ENCODE data around the gene CELF5.
"Not testable (repeated sequence)": the region's sequence is repeated elsewhere in the genome, so short reads cannot be mapped to it uniquely, and the experiment has no call there.

The CELF5 gene

DNA sequence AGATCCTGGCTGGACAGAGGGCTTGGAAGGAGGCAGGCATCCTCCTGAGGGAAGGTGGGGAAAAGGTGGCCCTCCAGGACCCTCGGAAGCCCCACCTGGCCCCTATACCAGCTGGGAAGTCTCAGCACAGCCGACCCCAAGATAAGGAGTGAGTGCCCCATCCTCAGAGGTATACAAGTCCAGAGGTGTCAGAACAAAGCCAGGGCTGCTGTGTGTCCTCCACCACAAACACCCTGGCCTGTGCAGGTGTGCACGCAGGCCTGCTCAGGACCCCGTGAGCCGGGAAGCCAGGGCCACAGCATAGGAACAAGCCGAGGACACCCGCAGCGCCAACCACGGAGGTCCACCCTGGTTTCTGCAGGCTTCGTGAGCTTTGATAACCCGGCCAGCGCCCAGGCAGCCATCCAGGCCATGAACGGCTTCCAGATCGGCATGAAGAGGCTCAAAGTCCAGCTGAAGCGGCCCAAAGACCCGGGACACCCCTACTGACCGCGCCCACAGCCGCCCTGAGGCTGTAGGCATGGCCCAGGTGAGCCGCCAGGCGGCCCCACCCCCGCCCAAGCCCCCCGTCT, 68.6 kb downstream of the CELF5 start:
- no peak for DNase-seq (ENCODE audit: low read depth in 2 of 2)

DNA sequence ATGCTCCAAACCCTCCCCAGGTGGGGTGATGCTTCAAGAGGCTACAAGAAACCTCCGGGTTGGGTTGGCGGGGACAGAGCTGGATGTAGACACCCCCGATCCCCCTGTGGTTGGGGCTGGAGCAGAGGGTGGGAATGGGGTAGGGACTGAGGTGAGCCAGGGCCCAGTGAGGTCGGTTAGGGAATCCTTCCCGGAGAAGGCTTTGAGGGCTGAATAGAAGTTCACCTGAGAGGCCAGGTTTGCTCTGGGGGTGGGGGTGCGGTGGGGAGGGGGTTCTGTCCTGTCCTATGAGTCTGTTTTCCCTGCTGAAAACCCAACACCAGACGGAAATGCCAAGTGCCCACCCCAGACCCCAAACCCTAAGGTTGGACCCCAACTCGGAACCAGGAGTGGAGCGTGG, 69.1 kb downstream of the CELF5 start:
- DNase-seq (ENCODE audit: low read depth in 2 of 2) = no peak

DNA sequence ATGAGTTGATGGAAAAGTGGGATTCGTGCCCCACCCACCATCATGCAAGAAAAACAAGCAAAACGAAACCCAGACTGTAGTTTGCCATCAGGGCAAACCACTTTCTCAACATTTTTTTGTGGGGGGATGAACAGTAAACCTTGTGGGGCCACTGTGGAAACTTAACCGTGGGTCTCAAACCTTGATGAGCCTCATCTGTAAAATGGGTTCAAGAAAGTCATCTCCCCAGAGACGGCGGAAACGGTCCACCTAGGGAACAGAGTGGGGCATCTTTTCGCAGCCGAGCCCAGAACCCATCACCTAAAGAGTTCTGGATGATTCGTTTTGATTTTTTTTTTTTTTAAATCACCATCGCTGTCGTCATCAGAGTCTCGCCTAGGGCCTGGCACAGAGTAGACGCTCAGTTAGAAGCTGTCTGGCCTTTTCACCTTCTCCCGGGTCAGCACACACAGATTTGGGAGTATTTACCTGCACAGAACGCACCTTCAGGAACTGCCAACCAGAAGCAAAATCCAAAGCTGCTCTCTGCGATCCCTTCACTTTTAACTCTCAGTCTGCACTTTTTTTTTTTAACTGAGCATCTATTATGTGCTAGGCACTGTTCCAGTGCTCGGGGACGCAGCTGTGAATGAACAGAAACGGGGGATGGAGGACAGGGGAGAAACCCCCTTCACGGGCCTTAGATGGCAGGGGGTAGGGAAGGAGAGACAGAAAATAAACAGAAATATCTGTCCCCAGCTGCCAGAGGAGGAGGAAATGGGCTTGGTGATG, 69.8 kb downstream of the CELF5 start:
- DNase-seq (ENCODE audit: low read depth in 2 of 2) = no peak

DNA sequence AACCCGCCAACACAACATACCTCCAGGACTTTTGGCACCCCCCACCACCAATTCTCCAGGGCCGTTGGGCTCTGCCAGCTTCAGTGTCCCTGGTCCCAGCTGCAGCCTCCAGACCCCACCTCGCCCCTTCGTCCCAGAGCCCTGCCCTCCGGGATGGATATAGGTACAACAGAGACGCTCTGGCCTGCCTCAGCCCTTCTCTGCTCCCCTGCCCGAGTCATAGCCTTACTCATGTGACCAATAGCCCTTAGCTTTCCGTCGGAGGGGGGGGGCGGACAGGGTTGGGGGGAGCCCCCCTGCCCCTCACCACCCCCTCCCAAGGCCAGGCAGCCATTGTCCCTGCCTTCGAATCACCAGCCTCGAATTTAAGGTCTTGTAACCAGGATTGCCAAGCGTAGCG, 71.1 kb downstream of the CELF5 start:
- DNase-seq (ENCODE audit: low read depth in 2 of 2) = no peak

DNA sequence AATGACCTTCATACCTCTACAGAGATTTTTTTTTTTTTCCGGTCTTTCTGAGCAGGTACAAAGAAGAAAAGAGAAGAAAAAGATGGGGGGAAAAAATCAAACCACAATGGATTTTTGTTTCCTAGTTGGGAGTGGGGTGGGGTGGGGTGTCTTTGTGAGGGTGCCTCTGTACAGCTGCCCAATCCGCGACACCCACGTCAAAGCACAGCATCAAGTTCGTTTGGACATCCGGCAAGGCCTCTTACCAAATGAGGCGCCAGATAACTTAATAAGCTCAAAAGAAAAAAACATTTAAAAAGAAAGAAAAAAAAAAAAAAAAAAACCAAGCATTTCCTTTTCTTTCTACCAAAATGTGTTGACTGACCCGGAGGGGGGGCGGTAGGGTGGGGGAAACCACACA, 71.6 kb downstream of the CELF5 start:
- DNase-seq (ENCODE audit: low read depth in 2 of 2) = no peak

DNA sequence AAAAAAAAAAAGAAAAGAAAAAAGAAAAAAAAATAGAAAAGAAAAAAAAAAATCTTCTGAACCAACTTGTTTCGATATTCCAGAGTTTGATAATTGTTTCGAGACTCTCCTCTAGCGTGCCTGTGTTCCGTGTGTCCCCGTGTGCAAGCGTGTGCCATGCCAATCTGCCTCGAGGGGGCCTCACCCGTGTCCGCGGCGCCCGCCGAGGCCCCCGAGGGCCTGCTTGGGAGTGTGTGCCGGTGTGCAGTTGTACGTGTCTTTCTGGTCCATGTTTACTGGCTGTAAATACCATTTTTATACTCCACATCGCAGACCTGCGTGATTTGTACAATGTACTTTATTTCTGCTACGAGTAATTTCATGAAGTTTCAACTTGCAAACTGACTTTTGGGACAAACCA, 72.0 kb downstream of the CELF5 start:
- no peak for DNase-seq (ENCODE audit: low read depth in 2 of 2)

DNA sequence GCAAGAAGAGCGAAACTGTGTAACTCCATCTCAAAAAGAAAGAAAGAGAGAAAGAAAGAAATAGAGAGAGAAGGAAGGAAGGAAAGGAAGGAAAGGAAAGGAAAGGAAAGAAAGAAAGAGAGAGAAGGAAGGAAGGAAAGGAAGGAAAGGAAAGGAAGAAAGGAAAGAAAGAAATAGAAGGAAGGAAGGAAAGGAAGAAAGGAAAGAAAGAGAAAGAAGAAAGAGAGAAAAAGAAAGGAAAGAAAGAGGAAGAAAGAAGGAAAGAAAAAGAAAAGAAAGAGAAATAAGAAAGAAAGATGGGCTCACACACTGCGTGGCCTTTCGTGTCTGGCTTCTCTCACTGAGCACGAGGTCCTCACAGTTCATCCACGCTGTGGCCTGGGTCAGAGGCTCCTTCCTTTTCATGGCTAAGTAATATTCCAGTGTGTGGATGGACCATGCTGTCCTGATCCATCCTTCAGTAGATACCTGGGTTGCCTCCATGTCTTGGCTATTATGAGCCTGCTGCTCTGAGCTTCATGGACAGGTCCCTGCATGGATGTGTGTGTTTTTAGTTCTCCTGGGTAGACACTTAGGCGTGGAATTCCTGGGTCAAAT, 74.5 kb downstream of the CELF5 start:
- DNase-seq (ENCODE audit: low read depth in 2 of 2) = no peak

DNA sequence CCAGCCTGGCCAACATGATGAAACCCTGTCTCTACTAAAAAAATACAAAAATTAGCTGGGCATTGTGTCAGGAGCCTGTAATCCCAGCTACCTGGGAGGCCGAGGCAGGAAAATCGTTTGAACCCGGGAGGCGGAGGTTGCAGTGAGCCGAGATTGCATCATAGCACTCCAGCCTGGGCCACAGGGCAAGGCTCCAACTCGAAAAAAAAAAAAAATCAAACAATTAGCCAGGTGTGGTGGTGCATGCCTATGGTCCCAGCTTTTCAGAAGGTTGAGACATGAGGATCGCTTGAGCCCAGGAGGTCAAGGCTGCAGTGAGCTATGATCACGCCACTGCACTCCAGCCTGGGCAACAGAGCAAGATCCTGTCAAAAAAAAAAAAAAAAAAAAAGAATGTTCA, 76.1 kb downstream of the CELF5 start:
- not testable (repeated sequence) for DNase-seq (ENCODE audit: low read depth in 2 of 2)

DNA sequence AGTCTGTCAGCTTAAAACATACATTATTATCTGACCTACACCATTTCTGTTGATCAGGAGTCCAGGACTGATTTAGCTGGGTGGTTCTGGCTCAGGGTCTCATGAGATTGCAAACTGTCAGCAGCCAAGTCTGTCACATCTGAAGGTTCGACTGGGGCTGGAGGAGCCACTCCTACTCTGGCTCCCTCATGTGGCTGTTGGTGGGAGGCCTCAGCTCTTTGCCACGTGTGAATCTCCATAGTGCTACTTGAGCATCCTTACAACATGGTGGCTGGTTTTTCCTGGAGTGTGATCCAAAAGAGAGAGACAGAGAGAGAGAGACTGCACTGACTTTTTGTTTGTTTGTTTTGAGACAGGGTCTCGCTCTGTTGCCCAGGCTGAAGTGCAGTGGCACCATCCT, 78.3 kb downstream of the CELF5 start:
- no peak for DNase-seq (ENCODE audit: low read depth in 2 of 2)

DNA sequence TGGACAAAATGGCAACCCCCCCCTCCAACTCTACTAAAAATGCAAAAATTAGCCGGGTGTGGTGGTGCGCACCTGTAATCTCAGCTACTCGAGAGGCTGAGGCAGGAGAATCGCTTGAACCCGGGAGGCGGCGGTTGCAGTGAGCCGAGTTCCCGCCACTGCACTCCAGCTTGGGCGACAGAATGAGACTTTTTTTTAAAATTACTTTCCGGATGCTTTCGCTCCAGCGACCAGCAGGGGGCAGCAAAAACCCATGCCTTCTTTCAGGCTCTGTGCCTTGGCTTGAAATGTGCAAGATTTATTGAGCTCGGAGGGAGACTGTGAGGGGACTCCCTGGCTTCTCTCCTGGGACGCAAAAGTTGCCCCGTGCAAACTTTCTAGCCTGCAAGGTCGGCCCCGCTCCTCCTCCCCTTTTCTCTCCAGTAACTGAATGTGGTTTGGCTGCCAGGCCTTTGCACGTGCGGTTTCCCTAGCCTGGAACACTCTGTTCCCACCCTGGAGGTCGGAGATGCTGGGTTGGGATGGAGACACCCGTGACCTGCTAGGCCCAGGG, 80.5 kb downstream of the CELF5 start:
- peak; percentile 41 to 75 for DNase-seq (ENCODE audit: low read depth in 2 of 2)

DNA sequence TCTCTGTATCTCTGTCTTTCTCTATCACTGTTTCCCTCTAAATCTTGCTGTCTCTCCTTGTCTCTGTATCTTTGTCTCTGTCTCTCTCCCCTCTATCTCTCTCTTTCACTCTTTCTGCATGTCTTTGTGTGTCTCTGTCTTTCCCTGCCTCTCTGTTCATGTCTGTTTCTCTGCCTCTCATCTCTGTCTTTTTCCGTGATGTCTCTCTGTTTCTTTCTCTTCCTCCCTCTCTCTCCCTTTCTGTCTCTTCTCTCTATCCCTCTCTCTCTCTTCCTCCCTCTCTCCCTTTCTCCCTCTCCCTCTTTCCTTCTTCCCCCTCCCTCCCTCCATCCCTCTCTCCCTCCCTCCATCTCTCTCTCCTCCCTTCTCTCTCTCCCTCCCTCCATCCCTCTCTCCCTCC, 85.3 kb downstream of the CELF5 start:
- no peak for DNase-seq (ENCODE audit: low read depth in 2 of 2)

DNA sequence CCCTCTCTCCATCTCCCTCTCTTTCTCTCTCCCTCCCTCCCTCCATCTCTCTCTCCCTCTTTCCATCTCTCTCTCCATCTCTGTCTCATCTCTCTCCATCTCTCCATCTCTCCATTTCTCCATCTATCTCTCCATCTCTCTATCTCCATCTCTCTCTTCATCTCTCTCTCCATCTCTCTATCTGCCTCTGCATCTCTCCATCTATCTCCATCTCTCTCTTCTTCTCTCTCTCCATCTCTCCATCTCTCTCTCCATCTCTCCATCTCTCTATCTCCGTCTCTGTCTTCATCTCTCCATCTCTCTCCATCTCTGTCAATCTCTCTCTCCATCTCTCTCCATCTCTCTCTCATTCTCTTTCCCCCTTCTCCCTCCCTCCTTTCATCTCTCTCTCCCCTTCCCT, 85.8 kb downstream of the CELF5 start:
- DNase-seq (ENCODE audit: low read depth in 2 of 2) = no peak

DNA sequence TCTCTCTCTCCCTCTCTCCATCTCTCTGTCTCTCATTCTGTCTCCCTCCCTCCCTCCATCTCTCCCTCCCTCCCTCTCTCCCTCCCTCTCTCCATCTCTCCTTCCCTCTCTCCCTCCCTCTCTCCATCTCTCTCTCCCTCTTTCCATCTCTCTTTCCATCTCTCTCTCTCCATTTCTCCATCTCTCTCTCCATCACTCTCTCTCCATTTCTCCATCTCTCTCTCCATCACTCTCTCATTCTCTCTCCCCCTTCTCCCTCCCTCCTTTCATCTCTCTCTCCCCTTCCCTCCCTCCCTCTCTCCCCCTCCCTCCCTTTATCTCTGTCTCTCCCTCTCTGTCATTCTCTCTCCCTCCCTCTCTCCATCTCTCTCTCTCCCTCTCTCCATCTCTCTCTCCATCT, 86.2 kb downstream of the CELF5 start:
- no peak for DNase-seq (ENCODE audit: low read depth in 2 of 2)

DNA sequence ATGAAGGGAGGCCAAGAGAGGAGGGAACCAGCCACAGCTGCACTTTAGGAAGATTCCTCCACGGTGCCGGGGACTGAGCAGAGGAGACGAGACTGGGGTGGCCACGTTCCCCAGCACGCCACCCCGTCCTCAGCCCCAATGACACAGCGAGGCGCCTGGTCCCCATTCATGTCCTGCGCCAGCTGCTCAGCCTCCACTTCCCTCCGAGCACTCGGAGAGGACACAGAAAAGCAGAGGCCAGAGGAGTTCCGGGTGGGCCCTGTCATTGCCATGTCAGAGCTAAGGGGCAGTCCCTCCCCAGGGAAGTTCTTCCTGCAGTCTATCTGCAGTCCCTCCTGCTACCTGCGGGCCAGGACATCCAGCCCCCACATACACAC, 88.7 kb downstream of the CELF5 start:
- DNase-seq (ENCODE audit: low read depth in 2 of 2) = no peak

DNA sequence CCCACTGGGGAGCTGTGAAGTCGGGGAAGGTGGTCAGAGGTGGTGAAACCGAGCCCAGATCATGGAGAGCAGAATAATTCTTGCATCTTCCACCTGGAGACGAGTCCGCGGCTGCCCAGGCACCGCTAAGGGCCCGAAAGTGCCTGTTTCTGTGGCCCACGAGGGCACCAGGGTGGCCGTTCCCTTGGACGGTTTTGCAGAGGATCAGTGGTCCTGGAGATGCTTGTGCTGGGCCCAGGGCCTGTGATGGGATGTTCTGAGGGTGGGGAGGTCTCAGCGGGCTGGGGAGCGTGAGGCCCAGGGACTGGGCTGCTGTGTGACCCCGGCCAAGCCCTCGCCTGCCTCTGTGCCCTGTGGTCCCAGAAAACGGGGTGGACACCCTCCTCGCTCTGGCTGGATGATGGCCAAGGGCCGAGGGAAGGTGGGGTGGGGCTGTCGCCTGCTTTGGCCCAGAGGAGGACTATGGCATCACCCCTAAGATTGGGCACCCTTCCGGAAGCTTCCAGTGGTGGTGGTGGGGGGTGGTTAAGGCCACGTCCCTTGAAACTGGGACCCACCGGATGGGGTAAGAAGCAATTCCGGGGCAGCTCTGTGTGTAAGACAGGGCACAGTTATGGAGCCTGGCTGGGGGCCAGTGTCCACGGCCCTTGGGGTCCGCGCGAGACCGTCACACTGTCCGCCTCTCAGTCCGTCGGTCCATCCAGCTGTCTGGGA, 90.7 kb downstream of the CELF5 start:
- no peak for DNase-seq (ENCODE audit: low read depth in 2 of 2)

DNA sequence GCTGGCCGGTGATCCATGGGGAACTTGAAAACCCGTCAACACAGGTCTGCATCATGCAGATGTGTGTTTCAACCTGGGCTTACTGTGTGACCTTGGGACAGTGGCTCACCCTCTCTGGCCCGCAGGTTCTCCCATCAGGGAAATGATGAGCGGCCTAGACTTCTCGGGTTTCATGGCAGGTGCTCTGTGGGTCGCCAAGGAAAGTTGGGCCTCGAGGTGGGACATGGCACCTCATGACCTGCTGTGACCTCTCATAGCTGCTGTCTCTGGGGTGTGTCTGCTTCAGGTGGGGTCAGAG, 91.2 kb downstream of the CELF5 start:
- no peak for DNase-seq (ENCODE audit: low read depth in 2 of 2)

DNA sequence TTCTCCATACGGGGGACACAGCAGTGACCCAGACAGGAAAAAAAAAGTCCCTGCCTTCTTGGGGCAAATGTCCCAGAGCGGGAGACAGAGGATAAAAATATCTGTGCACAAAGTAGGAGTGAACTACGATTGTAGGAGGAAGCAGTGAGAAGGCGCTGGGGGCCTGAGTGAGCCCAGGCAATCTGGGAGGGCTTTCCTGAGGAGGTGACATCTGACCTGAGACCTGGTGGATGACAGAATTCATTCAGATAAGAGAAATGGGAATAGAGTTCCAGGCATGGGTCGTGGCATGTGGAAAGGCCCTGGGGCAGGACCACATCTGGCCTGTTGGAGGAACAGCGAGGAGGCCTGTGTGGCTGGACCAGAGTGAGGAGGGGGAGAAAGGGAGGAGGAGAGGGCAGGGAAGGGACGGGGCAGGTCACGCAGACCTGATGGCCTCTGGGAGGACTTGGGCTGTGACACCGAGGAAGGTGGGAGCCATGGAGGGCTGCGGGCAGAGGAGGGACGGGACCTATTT, 91.7 kb downstream of the CELF5 start:
- no peak for DNase-seq (ENCODE audit: low read depth in 2 of 2)

DNA sequence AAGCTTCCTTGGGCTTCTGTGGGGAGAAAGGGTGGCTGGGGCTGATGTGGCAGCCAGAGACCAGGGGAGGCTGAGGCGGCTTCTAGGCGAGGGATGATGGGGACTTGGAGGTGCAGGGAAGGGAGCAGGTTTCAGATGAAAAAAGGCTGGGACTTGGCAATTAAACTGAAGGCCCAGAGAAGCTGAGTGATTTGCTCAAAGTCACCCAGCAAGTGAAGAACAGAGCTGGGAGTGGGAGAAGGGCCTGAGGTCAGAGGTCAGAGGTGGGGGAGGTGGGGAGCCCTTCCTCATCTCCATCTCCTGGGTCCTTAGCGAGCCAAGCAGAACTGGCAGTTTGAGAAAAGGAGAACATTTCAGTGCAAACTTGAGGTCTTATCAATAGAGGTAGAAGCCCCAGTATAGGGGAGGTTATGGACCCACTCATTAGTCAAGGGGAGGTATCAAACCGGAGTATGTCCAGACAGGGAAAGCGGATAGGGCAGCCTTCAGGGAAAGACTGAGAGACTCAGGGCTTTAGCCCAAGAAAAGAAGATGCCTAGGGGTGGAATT, 92.3 kb downstream of the CELF5 start:
- DNase-seq (ENCODE audit: low read depth in 2 of 2) = no peak

DNA sequence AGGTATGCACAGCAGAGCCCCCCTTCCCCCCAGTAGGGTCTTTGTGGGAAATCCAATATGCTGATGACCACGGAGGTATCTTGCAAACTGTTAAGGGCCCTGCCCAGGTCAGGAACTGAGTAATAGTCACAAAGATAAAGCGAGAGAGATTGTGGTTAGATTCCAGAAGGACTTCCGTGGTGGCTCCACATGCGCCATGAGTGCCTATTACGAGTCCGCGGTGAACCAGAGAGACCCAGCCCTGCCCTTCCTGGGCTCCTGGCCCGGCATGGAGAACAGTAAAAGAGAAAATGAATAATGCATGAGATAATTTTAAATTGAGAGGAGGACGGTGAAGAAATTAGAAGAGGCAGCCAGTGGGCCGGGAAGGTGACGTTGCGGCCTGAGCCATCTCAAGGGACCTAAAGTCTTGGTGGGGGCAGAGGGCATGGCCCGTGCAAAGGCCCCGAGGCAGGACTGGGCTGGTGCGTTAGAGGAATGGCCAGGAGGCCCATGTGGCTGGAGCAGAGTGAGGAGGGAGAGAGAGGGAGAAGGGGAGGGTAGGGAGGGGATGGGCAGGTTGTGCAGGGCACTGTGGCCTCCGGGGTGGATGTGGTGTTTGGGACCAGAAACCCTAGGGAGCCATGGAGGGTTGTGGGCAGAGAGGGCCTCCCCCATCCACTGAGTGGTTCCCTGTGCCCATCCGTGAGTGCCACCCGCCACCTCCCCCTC, 95.3 kb downstream of the CELF5 start:
- DNase-seq (ENCODE audit: low read depth in 2 of 2) = no peak

DNA sequence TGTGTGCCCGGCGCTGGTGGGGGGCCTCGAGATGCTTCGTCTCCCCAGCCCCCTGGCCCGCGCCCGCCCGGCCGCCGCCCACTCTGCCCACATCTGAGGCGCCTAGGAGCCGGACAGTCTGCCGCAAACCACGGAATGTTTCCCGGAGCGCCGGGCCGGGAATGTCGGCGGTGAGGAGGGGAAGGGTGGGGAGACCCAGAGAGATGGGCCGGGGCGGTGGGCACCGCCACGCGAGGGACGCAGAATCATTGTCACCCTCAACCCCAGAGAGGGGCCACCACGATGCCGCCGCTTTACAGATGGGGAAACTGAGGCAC, 95.9 kb downstream of the CELF5 start:
- DNase-seq (ENCODE audit: low read depth in 2 of 2) = no peak

DNA sequence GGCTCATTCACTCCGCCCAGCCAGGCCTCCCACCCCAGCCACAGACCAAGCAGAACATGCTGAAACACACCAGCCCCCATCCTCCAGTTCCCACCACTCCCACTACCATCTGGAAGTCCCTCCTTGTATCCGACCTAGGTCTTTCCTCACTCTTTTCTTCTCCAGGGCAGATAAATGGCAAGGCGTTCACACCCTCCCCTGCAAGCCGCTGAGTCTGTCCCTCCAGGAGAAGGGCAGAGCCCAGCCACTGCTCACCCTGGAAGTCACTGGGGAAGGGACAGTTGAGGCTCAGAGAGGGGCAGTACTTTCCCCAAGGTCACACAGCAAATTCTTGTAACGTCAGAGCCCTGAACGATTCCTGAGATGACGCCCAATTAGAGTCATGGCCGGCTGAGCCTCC, 96.4 kb downstream of the CELF5 start:
- no peak for DNase-seq (ENCODE audit: low read depth in 2 of 2)

DNA sequence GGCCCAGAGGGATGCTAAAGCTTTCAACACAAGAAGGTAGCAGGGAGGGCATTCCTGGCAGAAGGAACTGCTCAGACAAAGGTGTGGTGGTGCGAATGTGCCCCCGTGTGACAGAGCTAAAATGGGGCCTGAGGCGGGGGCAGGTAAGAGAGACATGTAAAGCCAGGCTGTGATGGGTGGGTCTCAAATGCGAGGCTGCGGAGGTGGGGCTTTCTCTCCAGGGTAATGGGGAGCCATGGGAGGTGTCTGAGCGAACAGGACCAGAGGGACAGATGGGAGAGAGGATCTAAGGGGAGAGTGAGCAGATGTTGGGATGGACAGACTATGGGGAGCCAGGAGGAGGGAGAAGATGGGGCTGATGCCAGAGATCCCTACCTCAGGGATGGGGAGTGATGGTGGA, 97.2 kb downstream of the CELF5 start:
- DNase-seq (ENCODE audit: low read depth in 2 of 2) = no peak

All from stimulated activated CD4-positive, alpha-beta T cell treated with anti-CD3 and anti-CD28 coated beads, Interleukin-15, amount 100 ng/mL, for 48 hours (primary cell).